HG02884 (cell line): ENCODE results near the gene EHHADH.

ENCODE experiments used
- ATAC-seq: cut with Tn5 transposase; IDR thresholded peaks from one replicate; pipeline ENCODE4 v1.9.1; 2021; ENCODE audit warnings: mild to moderate bottlenecking, moderate library complexity; ENCODE audit not compliant: unreplicated experiment

Gene EHHADH

DNA sequence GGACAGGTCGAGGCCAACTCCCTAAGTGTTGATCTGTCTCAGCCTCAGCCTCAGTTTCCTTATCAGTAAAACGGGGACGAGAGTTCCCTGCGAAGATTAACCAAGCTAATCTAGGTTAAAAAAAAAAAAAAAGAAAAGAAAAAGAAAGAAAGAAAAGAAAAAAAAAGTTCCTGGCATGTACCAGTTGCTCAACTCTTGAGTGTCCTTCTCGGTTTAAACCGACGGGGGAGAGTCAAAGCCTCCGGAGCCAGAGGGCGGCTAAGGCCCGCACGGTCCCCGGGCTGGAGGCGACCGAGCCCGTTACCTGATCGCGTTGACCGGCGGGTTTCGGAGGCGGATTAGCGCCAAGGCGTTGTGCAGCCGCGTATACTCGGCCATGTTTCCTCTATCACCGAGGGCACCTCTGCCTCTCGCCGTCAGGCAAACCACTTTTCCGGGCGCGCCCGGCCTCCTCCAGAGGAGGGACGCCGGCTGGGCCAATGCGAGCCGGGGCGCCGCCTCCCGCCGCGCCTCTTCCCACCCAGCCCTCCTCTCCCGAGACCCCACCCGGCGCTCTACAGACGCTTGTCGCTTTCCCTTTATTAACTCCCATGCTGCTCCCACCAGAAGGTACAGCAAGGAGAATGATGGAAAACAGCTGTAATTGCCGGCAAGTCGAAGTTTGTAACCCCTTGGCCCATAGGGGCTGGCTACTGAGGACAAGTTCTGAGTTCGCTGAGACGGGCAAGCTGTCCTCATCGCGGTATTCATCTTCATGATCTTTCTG is at the start of gene EHHADH:
EHHADH (minus strand) TSS at position 405 of the 766 bp plus-strand sequence; CDS start at position 378, 27 bp downstream.
- ATAC-seq: peak; percentile 74

DNA sequence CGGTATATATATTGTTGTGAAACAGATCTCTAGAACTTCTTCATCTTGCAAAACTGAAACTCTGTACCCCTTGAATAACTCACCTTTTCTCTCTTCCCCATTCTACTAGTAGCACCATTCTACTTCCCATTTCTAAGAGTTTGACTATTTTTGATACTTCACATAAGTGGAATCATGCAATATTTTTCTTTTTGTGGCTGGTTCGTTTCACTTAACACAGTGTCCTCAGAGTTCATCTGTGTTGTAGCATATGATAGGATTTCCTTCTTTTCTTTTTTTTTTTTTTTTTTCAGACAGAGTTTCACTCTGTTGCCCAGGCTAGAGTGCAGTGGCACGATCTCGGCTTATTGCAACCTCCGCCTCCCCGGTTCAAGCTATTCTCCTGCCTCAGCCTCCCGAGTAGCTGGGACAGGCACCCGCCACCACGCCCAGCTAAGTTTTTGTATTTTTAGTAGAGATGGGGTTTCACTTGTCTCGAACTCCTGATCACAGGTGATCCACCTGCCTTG is 46.1 kb upstream of the EHHADH start:
- ATAC-seq: peak; percentile 84

DNA sequence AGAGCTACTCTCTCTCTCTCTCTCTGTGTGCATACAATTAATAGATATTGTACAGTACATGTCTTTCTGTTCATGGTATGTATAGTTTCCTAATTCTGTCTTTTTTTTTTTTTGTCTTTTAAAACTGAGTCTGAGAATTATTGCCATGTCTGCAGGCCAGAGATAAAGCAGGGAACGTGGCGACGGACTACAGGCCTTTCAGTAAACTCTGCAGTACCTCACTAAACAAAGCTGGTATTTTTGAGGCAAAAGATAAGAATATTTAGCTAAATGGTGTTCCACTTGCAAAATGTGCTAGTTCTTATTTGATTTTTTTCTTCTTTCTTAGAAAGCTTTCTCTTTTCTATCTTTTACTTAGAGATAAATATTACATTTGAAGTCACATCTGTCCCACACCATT is 44.0 kb upstream of the EHHADH start:
- no peak for ATAC-seq

DNA sequence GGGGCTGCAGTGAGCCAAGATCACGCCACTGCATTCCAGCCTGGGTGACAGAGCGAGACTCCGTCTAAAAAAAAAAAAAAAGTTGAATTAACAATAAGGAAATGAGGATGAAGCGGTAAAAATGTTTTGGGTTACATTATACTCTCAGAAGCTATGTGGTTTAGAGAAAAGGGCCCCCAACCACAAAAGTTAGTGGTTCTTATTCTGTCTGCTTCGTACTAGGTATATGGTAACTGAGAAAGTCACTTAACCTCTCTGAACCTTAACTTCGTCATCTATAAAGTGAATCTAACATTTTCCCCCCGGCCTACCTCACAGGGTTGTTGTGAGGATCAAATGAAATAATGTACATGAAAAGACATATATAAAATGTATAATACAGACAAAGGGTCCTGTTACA is 38.4 kb upstream of the EHHADH start:
- ATAC-seq: no peak

DNA sequence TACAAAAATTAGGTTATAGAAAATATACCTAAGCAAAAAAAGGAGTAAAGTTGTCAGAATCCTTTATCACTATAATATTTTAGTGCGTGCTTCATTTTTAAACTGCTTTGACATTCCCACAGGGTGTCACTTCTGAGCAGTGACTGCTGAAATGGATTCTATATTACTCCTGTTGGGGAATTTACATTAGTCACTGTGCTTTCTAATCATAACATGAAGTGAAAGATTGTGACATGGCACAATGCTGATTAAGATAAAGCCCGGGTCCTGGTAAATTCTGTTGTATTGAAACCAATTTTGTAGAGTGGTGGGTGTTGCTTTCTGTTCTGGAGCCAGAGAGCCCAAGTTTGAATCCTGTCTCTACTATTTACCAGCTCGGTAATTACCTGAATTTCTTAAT is 36.4 kb upstream of the EHHADH start:
- peak; percentile 54 for ATAC-seq

DNA sequence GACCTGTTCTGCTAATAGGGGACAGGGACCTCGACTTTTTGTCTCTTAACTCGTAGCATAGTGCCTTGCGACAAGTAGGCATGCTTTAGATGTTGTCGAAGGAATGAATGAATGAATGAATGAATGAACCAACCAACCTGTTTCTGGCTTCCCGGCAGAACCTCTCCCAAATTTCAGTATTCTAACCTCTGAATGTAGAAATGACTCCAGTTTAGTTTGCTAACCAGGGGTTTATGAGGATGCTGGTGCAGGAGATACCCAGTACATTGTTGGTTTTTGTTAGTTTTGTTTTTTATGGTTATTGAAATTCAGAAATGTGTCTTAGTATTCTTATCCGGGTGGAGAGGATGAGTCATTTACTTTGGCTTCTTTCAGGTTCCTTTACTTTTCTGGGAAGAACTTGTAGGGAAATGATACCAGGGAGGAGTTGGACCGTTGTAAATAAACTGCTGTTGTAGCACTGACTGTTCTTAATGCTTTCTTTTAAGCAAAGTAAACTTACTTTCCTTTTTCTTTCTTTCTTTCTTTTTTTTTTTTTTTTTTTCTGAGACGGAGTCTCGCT is 29.6 kb upstream of the EHHADH start:
- no peak for ATAC-seq

DNA sequence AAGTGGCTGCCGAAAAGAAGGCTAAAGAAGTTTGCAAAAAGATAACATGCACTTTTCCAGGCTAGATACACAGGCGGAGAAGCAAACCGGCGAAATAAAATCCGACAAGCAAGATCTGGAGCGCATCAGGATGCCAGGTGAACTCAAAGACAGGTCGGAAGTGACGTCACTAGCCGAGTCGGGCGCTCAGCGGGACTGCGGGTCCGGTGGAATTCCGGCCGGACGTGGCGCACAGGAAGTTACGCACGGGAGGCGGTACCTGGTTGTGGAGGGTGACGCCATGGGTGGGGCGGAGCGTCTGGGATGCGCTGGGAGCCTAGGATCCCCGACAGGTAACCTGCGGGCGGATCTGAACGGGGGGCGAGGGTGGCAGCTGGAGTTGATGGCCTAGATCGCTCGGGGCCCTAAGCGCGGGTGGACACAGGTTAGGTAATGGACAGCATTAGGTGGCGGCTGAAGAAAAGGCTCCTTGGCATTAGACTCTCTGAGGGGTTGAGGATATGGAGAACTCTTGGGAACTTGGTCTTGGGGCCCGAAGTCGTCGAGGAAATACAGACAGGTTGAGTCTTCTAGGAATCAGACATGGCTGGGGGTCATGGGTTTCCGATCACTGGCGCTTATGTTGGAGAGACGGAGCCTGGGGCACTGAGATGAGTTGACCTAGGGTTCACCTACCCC is 29.0 kb upstream of the EHHADH start:
- ATAC-seq: peak; percentile 96

DNA sequence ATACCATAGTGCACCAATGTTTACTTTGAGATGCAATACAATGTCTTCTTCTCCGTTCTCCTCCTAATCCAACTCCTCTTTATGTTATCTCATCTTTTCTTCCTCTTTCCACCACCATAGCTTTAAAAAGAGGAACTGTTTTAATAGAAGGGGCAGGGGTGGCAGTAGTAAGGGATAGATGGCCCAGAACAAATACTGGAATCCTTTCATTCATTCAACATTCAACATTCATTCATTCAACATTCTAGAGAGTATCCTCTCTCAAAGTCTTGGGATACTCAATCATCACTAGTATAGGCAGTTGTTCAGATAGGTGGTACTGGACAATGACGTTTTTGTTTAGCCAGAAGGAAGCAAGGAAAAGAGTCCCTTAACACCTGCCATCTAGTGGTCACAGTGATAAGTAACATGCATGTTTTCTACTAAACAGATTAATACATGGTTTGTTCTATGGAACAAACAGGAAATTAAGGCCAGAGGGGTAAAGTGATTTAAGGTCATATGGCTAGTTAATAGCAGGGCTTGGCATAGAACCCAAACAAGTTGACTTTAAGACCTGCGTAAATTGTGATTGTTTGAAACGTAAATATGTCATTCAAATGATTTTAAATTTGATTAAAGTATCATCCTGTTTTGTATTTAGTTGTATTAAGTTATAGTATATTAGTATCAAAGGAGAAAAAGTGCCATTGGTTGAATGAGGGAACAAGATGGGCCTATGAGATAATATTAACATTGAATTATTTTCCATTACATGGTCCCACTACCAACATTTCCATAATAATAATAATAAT is 26.9 kb upstream of the EHHADH start:
- ATAC-seq: no peak

DNA sequence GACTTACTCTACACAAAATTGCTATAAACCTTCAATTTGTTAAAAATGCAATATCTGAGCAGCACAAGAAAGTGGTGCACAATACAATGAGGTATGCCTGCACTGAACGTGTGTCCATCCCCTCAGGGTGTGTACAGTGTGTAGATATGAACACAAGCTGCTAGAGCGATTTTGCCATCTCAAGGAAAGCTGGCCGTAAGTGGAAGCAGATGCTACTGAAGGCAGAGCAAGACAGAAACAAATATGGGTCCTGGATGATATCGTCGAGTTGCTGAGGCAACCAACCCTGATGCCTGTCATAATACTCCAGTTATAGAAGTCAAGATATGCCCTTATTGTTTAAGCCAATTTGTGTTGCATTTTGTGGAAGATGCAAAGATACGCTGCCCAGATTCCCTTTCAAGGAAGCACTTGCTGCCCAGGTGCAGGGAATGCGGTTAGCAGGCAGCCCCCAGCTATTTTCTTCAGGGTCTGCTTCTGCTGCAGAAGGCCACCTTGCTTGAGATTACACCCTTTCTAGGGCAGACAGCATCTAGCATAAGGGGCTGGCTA is 25.8 kb upstream of the EHHADH start:
- no peak for ATAC-seq

DNA sequence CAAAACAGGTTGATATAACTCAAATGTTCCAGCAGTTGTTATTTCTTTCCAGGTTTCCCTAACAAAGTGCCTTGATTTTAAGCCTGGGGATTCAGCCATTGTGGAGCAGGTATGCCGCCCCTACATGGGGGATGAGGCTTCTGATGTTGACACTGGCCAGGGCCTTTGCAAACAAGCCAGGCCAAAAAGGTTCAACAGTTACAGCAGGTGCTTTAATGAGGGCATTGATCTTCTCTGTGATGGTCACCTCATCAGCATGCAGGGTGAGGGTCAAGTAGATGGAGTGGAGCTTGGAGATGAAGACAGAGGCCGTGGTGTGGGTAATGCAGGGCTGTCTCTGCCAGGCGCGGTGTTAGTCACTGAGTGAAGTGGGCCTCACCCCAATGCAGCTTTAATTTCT is 22.6 kb upstream of the EHHADH start:
- no peak for ATAC-seq

DNA sequence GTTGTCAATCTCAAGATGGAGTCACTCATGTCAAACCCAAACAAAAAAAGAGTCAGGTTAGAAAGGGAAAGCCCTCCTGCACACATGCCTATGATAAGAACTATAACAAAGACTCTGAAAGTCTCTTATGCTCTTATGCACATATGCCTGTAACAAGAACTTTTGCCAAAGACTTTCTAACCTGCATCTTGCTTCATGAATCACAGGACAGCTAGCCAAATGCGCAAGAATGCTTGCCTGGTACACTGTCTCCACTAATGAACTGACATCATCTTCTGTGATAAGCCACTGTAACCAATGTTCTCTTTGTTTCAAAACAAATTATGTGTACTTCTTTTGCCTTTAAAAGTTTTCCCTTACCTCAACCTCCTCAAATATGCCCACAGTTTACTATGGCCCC is 18.2 kb upstream of the EHHADH start:
- no peak for ATAC-seq

DNA sequence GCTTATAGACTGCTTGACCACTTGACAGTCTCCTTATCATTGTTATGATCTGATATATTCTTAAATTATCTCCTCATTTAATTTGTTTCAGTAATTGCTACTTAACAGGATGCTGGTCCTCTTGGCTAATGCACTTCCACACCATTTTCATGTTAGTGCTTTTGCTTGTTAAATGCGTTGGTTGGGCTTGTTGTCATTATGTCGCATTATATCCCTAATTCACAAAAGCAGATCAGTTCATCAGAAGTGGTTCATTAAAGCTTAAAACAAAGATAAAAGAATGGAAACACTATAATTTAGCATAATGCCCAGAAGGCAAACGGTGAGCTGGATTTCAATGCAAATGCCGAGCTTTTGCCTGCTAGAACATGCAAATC is 17.1 kb upstream of the EHHADH start:
- ATAC-seq: no peak

DNA sequence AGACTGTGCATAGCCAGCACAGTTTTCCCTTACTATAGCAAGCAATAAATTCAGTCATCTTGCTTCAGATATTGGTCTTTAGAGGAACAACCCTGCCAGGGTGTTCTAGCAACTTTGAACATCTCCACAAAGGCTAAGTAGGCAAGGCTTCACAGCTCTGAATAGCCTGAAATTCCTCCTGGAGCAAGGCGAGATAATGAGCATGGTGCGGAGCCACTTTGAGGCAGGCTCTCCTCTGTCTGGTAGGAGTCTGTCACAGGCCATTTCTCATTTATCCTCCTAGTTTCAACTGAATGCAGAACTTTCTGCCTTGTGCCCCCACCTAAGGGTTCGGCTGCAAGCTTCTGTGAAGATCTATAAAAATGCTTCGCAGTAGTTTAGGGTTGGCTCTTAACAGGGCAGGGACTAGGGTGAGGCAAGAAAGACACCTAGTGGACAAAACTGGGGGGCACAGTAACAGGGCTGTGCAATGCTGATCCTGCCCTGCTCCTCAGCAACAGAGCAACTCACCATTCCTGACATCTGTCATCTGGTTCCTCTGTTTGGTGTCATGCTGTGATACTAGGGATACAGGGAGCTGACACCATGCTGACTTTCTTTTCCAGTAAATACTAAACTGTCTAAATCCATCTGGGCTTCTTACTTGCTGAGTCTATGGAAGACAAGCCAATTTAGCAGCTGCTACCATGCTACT is 16.6 kb upstream of the EHHADH start:
- no peak for ATAC-seq

DNA sequence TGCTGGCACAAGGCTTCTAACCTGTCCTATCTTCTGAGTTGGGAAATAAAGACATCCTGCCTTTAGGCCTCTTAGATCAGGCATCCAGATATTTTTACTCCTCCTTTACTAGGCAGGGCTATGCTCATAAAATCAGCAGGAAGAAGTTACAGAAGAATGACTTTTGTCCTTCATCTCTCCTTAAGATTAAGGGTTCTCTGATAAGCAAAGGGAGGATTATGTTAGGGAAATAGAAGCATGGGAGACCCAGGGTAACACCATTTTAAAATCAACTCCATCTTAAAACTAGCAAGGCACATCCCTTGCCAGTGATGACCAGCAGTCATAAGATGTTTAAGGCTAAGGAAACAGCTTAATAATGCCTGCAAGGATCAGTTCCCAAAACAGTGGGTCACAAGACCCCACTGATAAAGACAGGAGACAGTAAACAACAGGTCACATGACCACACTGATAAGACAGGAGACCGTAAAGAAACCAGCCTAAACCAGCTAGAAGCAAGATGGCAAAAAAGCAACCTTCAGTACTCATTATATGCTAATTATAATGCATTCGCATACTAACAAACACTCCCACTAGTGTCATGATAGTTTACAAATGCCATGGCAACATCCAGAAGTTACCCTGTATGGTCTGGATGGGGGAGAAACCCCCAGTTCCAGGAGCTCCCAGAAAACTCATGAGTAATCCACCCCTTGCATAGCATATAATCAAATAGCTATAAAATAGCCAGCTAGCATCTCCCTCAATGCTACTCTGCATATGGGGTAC is 14.5 kb upstream of the EHHADH start:
- ATAC-seq: no peak

DNA sequence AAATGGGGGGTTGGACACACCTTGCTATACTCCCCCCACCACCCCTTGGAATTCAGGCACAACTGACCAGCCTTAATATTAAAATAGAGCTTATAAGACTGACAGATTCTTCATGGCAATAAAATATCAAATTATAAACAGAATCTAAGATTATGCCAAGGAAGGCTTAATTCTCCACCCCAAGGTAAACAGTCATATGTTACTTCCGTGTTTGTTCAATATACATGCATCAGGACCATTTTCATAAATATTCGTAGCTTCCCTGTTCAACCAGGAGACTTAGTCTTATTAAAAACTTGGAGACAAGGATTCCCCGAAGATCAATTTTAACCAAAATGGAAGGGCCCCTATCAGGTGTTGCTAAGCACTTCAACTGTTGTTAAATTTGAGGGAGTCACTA is 13.3 kb upstream of the EHHADH start:
- ATAC-seq: no peak

DNA sequence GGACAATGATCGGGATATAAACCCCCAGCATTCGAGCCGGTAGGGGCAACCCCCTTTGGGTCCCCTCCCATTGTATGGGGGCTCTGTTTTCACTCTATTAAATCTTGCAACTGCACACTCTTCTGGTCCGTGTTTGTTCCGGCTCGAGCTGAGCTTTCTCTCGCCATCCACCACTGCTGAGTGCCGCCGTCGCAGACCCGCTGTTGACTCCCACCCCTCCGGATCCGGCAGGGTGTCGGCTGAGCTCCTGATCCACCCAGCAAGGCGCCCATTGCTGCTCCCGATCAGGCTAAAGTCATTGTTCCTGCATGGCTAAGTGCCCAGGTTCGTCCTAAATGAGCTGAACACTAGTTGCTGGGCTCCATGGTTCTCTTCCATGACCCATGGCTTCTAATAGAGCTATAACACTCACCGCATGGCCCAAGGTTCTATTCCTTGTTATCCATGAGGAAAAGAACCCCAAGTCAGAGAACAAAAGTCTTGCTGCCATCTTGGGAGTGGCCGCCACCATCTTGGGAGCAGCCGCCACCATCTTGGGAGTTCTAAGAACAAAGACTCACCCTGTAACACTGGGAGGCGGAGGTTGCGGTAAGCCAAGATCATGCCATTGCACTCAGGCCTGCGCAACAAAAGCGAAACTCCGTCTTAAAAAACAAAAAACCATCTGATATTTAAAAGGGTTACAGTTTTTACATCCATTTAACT is 11.2 kb upstream of the EHHADH start:
- ATAC-seq: no peak

DNA sequence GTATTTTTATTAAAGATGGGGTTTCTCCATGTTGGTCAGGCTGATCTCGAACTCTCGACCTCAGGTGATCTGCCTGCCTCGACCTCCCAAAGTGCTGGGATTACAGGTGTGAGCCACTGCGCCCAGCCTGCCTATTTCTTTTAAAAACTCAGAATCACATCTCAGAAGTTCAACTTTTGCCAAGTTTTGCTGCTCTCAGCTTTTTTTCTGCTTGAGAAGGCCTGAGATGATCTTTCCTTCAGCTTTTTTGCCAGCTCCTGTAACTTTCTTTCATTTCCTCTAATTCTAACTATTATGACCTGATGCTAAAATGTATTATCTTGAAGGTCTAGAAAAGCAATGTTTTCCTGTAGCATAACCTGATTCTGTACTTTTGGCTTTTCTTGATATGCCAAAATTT is 9.6 kb upstream of the EHHADH start:
- ATAC-seq: no peak

DNA sequence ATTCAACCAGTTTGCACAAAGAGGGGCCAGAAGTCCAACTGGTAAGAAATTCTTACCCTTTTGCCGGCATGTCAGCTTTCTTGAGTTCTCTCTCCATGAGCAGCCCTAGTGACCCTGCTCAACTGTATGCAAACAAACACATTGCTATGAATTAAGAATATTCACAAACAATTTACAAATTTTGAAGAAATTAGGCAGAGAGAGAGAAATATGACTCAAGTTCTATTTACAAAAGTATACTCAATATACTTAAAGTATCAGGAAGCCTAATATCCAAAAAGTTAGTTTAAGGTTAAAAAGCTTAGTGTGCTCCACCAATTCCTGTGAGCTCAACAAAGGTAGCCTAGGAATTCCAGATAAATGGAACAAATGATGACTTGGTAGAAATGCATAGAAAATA is 3.5 kb upstream of the EHHADH start:
- no peak for ATAC-seq

DNA sequence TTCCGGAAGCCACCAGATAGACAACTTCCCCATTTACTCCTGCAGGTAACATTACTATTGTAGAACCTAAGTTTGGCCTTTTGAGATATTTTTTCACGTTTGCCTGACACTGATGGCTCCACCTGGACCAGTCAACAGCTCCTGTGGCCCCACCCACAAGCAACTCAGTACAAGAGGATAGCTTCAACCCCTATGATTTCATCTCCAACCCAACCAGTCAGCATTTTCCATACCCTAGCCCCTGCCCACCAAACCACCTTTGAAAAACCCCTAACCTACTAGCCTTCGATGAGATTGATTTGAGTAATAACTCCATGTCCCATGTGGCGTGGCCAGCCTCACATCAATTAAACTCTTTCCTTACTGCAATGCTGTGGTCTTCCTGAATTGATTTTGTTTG is 950 bp upstream of the EHHADH start:
- no peak for ATAC-seq
